ENCODE measurements around the gene ALG12. TPM values are rescaled to one million over a fixed set of nuclear protein-coding genes. Genes with fewer than 3 reads are reported as not detected.

Gene ALG12
- total RNA-seq, 1 experiment from 2014 or later = 16.6 TPM

GRCh38 chr22:49964136-49965090 lies 46.2 kb upstream of the ALG12 start:
- CTCF ChIA-PET = no interaction called here
- peaks cover 18 to 34% of the 10 kb centered on the region in 2 experiments; a peak in 3 of 4 replicates for H3K36me3 ChIP-seq (ENCODE audit: control insufficient read depth in 1 of 2, insufficient read depth in 2 of 2, low read length in 2 of 2)
- H3K27ac ChIP-seq (ENCODE audit: low read depth, low read length) = peak overlapping the region; percentile 87; the same call in 1 of the 2 replicates
- RAD21 ChIA-PET (ENCODE audit: low non-redundant PET in 1 of 2, low total read pairs in 2 of 2, uncharacterized antibody in 2 of 2, unreplicated experiment in 2 of 2) = no interaction called here
- intact Hi-C loops (cut with micrococcal nuclease) = no loop called here
- peaks cover 29 to 65% of the 10 kb centered on the region in 2 experiments for H3K4me1 ChIP-seq (ENCODE audit: control insufficient read depth in 1 of 2, insufficient read depth in 2 of 2, low read length in 2 of 2)
- no TSS peak for BruUV-seq (replicated peaks)
- H3K4me2 ChIP-seq (ENCODE audit: low read length) = no peak overlapping the region
- H3K9ac ChIP-seq (ENCODE audit: low read length) = no peak overlapping the region
- H3K9me3 ChIP-seq (ENCODE audit: control insufficient read depth in 1 of 2, insufficient read depth in 1 of 2, low read depth in 1 of 2, low read length in 2 of 2) = no peaks in the 10 kb centered on the region
- H3K27me3 ChIP-seq (ENCODE audit: insufficient read depth, low read length) = no peaks in the 10 kb centered on the region
- TF ChIP-seq, protein P1, sequence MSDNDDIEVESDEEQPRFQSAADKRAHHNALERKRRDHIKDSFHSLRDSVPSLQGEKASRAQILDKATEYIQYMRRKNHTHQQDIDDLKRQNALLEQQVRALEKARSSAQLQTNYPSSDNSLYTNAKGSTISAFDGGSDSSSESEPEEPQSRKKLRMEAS (IDR thresholded peaks at IDR 0.05) = no peak
- peak; percentile 16; the same call in 1 of the 2 replicates for TF ChIP-seq POLR2AphosphoS5 (IDR thresholded peaks at IDR 0.05; ENCODE audit: low read depth, low read length)
- H3K9me2 ChIP-seq (ENCODE audit: insufficient read depth) = no peaks in the 10 kb centered on the region
- ATAC-seq = no peak
- H3K4me3 ChIP-seq (replicated peaks in 1 of 2; ENCODE audit: low read depth in 1 of 2, low read length in 2 of 2) = no peak overlapping the region
- DNase-seq (ENCODE audit: low read depth, low spot score) = no peak
- H2AFZ ChIP-seq (ENCODE audit: low read depth, low read length, poor library complexity, severe bottlenecking) = no peak overlapping the region
- H4K20me1 ChIP-seq (ENCODE audit: insufficient read depth) = peaks cover 16% of the 10 kb centered on the region; the same call in 1 of the 2 replicates
- H3K79me2 ChIP-seq (ENCODE audit: insufficient read depth, low read length) = peaks cover 47% of the 10 kb centered on the region
- POLR2A ChIA-PET = no interaction called here

- POLR2A ChIA-PET = no interaction called here
- H3K79me2 ChIP-seq (ENCODE audit: insufficient read depth, low read length) = peaks cover 47% of the 10 kb centered on the region
Observed at GRCh38 chr22:49963647-49964026, 45.4 kb upstream of the ALG12 start.

More at GRCh38 chr22:49963647-49964026, 45.4 kb upstream of the ALG12 start:
- peak overlapping the region; percentile 87; the same call in 1 of the 2 replicates for H3K27ac ChIP-seq (ENCODE audit: low read depth, low read length)
- H3K9me2 ChIP-seq (ENCODE audit: insufficient read depth) = no peaks in the 10 kb centered on the region
- intact Hi-C loops (cut with micrococcal nuclease) = no loop called here
- H3K9ac ChIP-seq (ENCODE audit: low read length) = no peak overlapping the region
- ATAC-seq = no peak
- no peak for DNase-seq (ENCODE audit: low read depth, low spot score)
- H4K20me1 ChIP-seq (ENCODE audit: insufficient read depth) = peaks cover 16% of the 10 kb centered on the region; the same call in 1 of the 2 replicates
- no peak overlapping the region for H3K4me3 ChIP-seq (replicated peaks in 1 of 2; ENCODE audit: low read depth in 1 of 2, low read length in 2 of 2)
- H3K27me3 ChIP-seq (ENCODE audit: insufficient read depth, low read length) = no peaks in the 10 kb centered on the region
- ChIA-PET CTCF (no interaction called here), RAD21 (ENCODE audit: low non-redundant PET in 1 of 2, low total read pairs in 2 of 2, uncharacterized antibody in 2 of 2, unreplicated experiment in 2 of 2) (no interaction called here)
- H3K36me3 ChIP-seq (ENCODE audit: control insufficient read depth in 1 of 2, insufficient read depth in 2 of 2, low read length in 2 of 2) = peaks cover 18 to 34% of the 10 kb centered on the region in 2 experiments; a peak in 3 of 4 replicates
- H3K9me3 ChIP-seq (ENCODE audit: control insufficient read depth in 1 of 2, insufficient read depth in 1 of 2, low read depth in 1 of 2, low read length in 2 of 2) = no peaks in the 10 kb centered on the region
- no peak for TF ChIP-seq SIN3A (IDR thresholded peaks at IDR 0.05; ENCODE audit: low read depth)
- TF ChIP-seq, protein P2, sequence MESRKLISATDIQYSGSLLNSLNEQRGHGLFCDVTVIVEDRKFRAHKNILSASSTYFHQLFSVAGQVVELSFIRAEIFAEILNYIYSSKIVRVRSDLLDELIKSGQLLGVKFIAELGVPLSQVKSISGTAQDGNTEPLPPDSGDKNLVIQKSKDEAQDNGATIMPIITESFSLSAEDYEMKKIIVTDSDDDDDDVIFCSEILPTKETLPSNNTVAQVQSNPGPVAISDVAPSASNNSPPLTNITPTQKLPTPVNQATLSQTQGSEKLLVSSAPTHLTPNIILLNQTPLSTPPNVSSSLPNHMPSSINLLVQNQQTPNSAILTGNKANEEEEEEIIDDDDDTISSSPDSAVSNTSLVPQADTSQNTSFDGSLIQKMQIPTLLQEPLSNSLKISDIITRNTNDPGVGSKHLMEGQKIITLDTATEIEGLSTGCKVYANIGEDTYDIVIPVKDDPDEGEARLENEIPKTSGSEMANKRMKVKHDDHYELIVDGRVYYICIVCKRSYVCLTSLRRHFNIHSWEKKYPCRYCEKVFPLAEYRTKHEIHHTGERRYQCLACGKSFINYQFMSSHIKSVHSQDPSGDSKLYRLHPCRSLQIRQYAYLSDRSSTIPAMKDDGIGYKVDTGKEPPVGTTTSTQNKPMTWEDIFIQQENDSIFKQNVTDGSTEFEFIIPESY (IDR thresholded peaks at IDR 0.05; ENCODE audit: extremely low read depth, insufficient replicate concordance, low read length) = no peak
- TF ChIP-seq ELF1 (IDR thresholded peaks at IDR 0.05; ENCODE audit: borderline replicate concordance, low read depth) = no peak
- TF ChIP-seq POLR2A (IDR thresholded peaks at IDR 0.05; ENCODE audit: borderline replicate concordance, extremely low read depth, insufficient read depth, insufficient read length) = no peak
- TF ChIP-seq EGR1 (IDR thresholded peaks at IDR 0.05; ENCODE audit: low read depth) = no peak
- no peak for TF ChIP-seq ZNF274 (IDR thresholded peaks at IDR 0.05; ENCODE audit: low read depth, low read length)
- TF ChIP-seq SP1 (IDR thresholded peaks at IDR 0.05; ENCODE audit: low read depth) = no peak
- TF ChIP-seq YY1 (IDR thresholded peaks at IDR 0.05; ENCODE audit: extremely low read depth, insufficient replicate concordance, low read depth, low read length) = no peak
- no peak for TF ChIP-seq CBX3 (IDR thresholded peaks at IDR 0.05; ENCODE audit: low read depth)
- TF ChIP-seq REST (IDR thresholded peaks at IDR 0.05; ENCODE audit: low read depth) = no peak
- TF ChIP-seq ATF3 (IDR thresholded peaks at IDR 0.05) = no peak
- H3K4me2 ChIP-seq (ENCODE audit: low read length) = peak overlapping the region; percentile 92; the same call in 1 of the 2 replicates
- H2AFZ ChIP-seq (ENCODE audit: low read depth, low read length, poor library complexity, severe bottlenecking) = no peak overlapping the region
- H3K4me1 ChIP-seq (ENCODE audit: control insufficient read depth in 1 of 2, insufficient read depth in 2 of 2, low read length in 2 of 2) = peaks cover 29 to 65% of the 10 kb centered on the region in 2 experiments
- BruUV-seq (replicated peaks) = TSS peak; percentile 55
